Kidney epithelial cell (primary cell): ENCODE measurements around the gene BCOR. TPM values are rescaled to one million over a fixed set of nuclear protein-coding genes. Genes with fewer than 3 reads are reported as not detected.

Experiments
- DNase-seq: peaks from one replicate; pipeline ENCODE4 v3.0.0-alpha.2; 2010; ENCODE audit warnings: low read depth
- H3K27me3 ChIP-seq: 2 replicates; pipeline ENCODE4 v1.6.0; 2011; ENCODE audit warnings: low read length; ENCODE audit not compliant: control insufficient read depth, insufficient read depth
- H3K36me3 ChIP-seq: 2 replicates; pipeline ENCODE4 v1.5.1; 2011; ENCODE audit warnings: low read length; ENCODE audit not compliant: control insufficient read depth, insufficient read depth
- H3K4me3 ChIP-seq: 2 replicates; pipeline ENCODE4 v1.5.1; 2011; ENCODE audit warnings: low read depth, mild to moderate bottlenecking, control low read depth, low read length
- total RNA-seq: library from RNA; depleted of rRNA; stranded (reverse); fragments of >200 nt; gene quantifications from 2 replicates; pipeline ENCODE4 v1.2.3, GENCODE V29; 2015
- TF ChIP-seq, protein P1 (sequence below): IDR thresholded peaks from 2 replicates; pipeline ENCODE4 v1.5.1; 2011; ENCODE audit warnings: mild to moderate bottlenecking, moderate library complexity, low read length, control low read depth, inconsistent platforms; ENCODE audit not compliant: insufficient read depth, poor library complexity, severe bottlenecking

Gene BCOR
- total RNA-seq, 1 donor from 2014 or later: 29.5 TPM

DNA sequence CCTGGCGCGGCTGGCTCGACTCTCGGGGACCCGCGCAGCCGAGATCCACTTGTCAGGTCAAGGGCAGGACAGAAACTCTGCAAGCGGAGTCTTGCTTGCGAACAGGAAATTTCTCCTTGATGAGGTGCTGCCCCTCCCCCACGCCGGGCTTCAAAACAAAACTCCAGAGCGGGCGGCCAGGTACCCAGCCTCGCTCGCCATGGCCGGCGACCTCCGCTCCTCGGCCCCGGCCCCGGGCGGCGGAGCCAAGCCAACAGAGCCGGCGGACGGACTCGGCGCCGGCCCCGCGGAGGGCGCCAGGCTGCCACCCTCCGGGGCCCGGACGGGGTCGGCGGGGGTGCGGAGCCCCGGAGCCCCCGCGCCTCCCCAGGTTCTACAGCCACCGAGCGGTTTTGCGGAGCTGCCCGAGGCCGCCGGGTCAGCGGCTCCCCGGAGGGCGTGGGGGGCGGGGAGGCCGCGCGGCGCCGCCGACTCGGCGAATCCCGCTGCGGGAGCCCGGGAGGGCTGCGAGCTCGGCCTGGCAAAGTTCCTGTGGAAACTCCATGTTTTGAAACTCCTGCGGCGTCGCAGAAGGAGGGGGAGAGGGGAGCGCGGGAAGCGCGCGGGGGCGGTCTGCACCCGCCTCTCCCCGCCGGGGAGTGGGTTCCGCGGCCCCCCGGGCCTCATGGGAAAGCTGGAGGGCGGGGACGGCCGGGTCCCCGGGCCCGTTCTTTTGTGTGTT, 11.7 kb upstream of the BCOR start:
- no peaks in the 10 kb centered on the region for H3K36me3 ChIP-seq
- no peak for DNase-seq
- peak overlapping the region; percentile 44 for H3K4me3 ChIP-seq
- H3K27me3 ChIP-seq: peaks cover 22% of the 10 kb centered on the region
- TF ChIP-seq, protein P1, sequence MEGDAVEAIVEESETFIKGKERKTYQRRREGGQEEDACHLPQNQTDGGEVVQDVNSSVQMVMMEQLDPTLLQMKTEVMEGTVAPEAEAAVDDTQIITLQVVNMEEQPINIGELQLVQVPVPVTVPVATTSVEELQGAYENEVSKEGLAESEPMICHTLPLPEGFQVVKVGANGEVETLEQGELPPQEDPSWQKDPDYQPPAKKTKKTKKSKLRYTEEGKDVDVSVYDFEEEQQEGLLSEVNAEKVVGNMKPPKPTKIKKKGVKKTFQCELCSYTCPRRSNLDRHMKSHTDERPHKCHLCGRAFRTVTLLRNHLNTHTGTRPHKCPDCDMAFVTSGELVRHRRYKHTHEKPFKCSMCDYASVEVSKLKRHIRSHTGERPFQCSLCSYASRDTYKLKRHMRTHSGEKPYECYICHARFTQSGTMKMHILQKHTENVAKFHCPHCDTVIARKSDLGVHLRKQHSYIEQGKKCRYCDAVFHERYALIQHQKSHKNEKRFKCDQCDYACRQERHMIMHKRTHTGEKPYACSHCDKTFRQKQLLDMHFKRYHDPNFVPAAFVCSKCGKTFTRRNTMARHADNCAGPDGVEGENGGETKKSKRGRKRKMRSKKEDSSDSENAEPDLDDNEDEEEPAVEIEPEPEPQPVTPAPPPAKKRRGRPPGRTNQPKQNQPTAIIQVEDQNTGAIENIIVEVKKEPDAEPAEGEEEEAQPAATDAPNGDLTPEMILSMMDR: no peak

DNA sequence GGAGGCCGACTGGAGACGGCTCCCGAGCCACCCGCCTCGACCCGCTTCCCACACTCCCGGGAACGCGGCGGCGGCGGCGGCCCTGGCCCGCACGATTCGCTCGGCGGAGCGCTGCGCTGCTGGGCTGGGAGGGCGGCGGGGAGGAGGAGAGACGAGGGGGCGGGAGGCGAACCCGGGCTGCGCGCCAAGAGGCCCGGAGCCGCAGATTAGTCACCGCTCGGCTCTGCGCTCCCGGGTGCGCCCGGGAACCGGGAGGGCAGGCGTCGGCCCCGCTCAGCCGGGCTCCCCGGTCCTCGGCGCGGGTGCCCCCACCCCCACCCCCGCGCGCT, 11.2 kb upstream of the BCOR start:
- no peaks in the 10 kb centered on the region for H3K36me3 ChIP-seq
- H3K4me3 ChIP-seq: peak overlapping the region; percentile 44
- H3K27me3 ChIP-seq: peaks cover 22% of the 10 kb centered on the region
- no peak for DNase-seq
- TF ChIP-seq, protein P1: no peak

DNA sequence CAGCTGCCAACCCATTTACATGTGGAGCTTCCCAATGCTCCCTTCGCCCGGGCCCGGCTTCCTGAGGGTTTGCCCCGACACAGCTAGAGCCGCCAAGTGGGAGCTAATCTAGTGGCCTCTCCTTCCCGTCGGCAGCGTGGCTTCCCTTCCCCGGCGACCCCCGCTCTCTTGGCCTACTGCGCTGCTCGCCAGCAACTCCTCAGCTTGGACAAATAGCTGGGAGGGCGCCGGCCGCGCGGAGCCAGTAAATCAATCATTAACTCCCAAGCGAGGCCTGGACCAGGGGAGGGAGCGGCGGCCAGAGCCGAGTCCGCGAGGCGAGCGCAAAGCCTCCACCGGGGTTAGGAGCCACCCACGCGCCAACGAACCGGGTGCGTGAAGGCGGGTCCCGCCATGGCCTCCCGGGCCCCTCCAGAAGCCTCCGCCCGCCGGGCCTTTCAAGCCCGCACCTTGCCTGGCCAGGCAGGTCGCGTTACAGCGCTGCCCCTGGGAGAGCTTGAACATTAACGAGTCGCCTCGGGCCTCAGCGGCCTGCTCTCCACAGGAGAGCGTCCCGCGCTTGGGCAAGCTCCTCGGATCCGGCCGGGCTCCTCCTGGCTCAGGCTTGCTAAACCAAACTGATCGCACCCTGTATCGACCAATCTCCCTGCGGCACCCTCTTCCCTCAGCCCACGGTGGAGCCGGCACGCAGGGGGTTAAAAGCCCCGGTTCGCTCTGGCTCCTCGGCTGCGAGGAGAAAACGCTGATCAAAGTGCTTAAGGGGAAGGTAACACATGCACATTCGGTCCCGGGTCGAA, 10.6 kb upstream of the BCOR start:
- TF ChIP-seq, protein P1: no peak
- H3K27me3 ChIP-seq: peaks cover 22% of the 10 kb centered on the region
- no peak for DNase-seq
- H3K36me3 ChIP-seq: no peaks in the 10 kb centered on the region
- H3K4me3 ChIP-seq: peak overlapping the region; percentile 13

DNA sequence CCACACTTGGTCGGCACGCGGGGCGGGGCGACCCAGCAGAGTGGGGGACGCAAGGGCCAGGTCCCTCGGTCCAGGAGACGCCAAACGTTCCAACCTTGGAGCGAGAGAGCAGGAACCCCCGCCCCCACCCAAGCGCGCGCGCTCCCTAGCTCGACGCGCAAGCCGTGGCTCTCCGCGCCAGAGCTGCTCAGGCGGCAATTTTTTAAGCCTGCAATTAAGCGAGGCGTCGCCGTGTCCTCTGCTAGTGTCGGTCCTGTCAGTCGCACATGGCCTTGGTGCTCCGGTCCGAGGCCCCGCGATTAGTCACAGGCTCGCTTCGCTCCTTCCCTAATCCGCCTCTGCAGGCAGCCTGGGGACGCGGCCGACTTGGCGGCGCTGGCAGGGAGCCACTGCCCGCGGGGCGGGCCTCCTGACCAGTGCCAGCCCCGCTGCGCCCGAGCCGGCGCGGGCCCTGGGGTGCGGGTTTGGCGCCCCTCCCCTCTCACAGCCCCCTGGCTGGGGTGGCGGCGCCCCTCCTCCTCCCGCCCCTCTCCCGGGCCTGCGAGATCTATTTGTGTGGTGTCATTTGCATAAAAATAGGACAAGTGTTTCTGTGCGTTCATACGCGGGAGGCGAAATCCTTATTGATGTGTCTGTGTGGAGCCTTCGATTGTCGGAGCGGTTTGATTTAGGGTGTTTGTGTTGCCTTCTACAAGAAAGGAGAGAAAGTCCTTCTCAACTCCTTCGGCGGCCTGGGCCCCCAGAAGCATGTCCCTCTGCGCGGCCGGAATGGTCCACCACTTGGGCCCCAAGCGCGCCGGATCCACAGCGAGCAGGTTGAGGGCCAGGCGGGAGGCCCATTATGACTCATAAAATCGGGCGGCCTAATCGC, 9.8 kb upstream of the BCOR start:
- no peak for DNase-seq
- TF ChIP-seq, protein P1: no peak
- Histone ChIP-seq H3K4me3 (no peak overlapping the region), H3K36me3 (no peaks in the 10 kb centered on the region), H3K27me3 (peaks cover 26% of the 10 kb centered on the region)

DNA sequence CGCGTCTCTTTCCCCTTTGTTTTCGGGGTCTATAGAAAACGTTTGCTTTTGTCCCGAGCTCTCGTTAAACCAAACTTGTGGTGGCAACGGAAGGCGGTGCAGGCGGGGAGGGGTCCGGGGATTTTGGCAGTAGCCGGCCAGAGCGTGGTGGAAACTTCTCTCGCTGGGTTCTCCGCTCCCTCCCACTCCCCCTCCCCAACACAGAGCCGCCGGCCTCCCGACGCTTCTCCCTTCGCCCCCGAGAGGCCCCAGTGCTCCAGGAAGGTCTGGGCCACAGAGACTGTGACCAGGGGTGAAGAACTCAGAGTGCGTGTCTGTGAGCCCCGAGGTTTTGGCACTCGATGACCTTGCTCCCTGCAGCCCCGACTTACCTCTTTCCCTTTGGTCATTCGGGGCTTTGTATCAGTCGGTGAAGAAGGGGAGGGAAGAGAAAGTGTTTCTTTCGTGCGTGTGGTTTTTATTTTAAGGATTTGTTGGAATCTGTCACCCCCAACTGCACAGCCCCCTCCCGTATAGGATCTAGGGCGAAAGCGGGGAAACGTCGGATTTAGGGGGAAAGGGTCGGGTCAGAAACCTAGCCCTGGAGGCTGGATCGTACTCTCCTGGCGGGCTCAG, 9.0 kb upstream of the BCOR start:
- H3K4me3 ChIP-seq: peak overlapping the region; percentile 41
- TF ChIP-seq, protein P1: no peak
- H3K27me3 ChIP-seq: peaks cover 32% of the 10 kb centered on the region
- no peak for DNase-seq
- no peaks in the 10 kb centered on the region for H3K36me3 ChIP-seq
